ENCODE data around the gene COL4A1. TPM values are rescaled to one million over a fixed set of nuclear protein-coding genes. Genes with fewer than 3 reads are reported as not detected.

Gene COL4A1
- total RNA-seq, 2 experiments from 2014 or later: 0.08 to 0.16 TPM

GRCh38 chr13:110297766-110298504 is 9.0 kb downstream of the COL4A1 start:
- POLR2A ChIA-PET: no interaction called here
- H3K4me1 Mint-ChIP-seq (ENCODE audit: low read depth): no peaks in the 10 kb centered on the region
- ATAC-seq (ENCODE audit: poor library complexity): no peak

GRCh38 chr13:110297011-110297410 is 9.9 kb downstream of the COL4A1 start:
- H3K36me3 ChIP-seq (ENCODE audit: insufficient read depth, low read length): no peaks in the 10 kb centered on the region
- no peak overlapping the region for H3K4me3 Mint-ChIP-seq
- peaks cover 72% of the 10 kb centered on the region for H3K27me3 Mint-ChIP-seq

More at GRCh38 chr13:110297766-110298504, 9.0 kb downstream of the COL4A1 start:
- Histone ChIP-seq H3K4me3 (ENCODE audit: low read length) (no peak overlapping the region), H3K27me3 (ENCODE audit: control insufficient read depth in 1 of 2, insufficient read depth in 2 of 2, low read length in 2 of 2) (peaks cover 28 to 39% of the 10 kb centered on the region in 2 experiments), H3K9me3 (ENCODE audit: control insufficient read depth in 1 of 2, insufficient read depth in 1 of 2, low read length in 2 of 2) (peaks cover 0 to 9% of the 10 kb centered on the region in 2 experiments), H3K27ac (ENCODE audit: low read depth in 1 of 2, low read length in 2 of 2) (no peak overlapping the region), H3K36me3 (ENCODE audit: insufficient read depth, low read length) (no peaks in the 10 kb centered on the region), H3K4me1 (ENCODE audit: insufficient read depth, low read length) (no peaks in the 10 kb centered on the region)
- DNase-seq: no peak
- H3K9me3 Mint-ChIP-seq: no peaks in the 10 kb centered on the region
- H3K27ac Mint-ChIP-seq: no peak overlapping the region
- CTCF ChIA-PET: no interaction called here
- H3K36me3 Mint-ChIP-seq (ENCODE audit: low read depth): no peaks in the 10 kb centered on the region
- no peak for TF ChIP-seq CTCF (IDR thresholded peaks at IDR 0.05)
- intact Hi-C loops (cut with DNase I, micrococcal nuclease): no loop called here
- peaks cover 73% of the 10 kb centered on the region for H3K27me3 Mint-ChIP-seq
- no peak overlapping the region for H3K4me3 Mint-ChIP-seq

GRCh38 chr13:110294622-110295021 is 12.3 kb downstream of the COL4A1 start:
- no peak overlapping the region for H3K4me3 Mint-ChIP-seq
- CTCF ChIA-PET: no interaction called here
- DNase-seq: no peak

More at GRCh38 chr13:110297011-110297410, 9.9 kb downstream of the COL4A1 start:
- H3K4me1 Mint-ChIP-seq (ENCODE audit: low read depth): no peaks in the 10 kb centered on the region
- no peaks in the 10 kb centered on the region for H3K36me3 Mint-ChIP-seq (ENCODE audit: low read depth)
- H3K9me3 ChIP-seq (ENCODE audit: control insufficient read depth in 1 of 2, insufficient read depth in 1 of 2, low read length in 2 of 2): peaks cover 0 to 9% of the 10 kb centered on the region in 2 experiments
- no peaks in the 10 kb centered on the region for H3K4me1 ChIP-seq (ENCODE audit: insufficient read depth, low read length)
- H3K27ac Mint-ChIP-seq: no peak overlapping the region
- TF ChIP-seq CTCF (IDR thresholded peaks at IDR 0.05): no peak
- ChIA-PET CTCF (no interaction called here), POLR2A (no interaction called here)
- no peak for ATAC-seq (ENCODE audit: poor library complexity)
- no peak for DNase-seq
- peaks cover 28 to 38% of the 10 kb centered on the region in 2 experiments for H3K27me3 ChIP-seq (ENCODE audit: control insufficient read depth in 1 of 2, insufficient read depth in 2 of 2, low read length in 2 of 2)
- H3K4me3 ChIP-seq (ENCODE audit: low read length): no peak overlapping the region
- H3K27ac ChIP-seq (ENCODE audit: low read depth in 1 of 2, low read length in 2 of 2): no peak overlapping the region
- no peaks in the 10 kb centered on the region for H3K9me3 Mint-ChIP-seq
- intact Hi-C loops (cut with DNase I, micrococcal nuclease): no loop called here

More at GRCh38 chr13:110294622-110295021, 12.3 kb downstream of the COL4A1 start:
- peaks cover 0 to 11% of the 10 kb centered on the region in 2 experiments for H3K9me3 ChIP-seq (ENCODE audit: control insufficient read depth in 1 of 2, insufficient read depth in 1 of 2, low read length in 2 of 2)
- no peaks in the 10 kb centered on the region for H3K9me3 Mint-ChIP-seq
- ATAC-seq (ENCODE audit: poor library complexity): no peak
- peaks cover 54% of the 10 kb centered on the region for H3K27me3 Mint-ChIP-seq
- no peaks in the 10 kb centered on the region for H3K36me3 Mint-ChIP-seq (ENCODE audit: low read depth)
- no peaks in the 10 kb centered on the region for H3K4me1 Mint-ChIP-seq (ENCODE audit: low read depth)
- H3K27ac ChIP-seq (ENCODE audit: low read depth in 1 of 2, low read length in 2 of 2): no peak overlapping the region
- no peak overlapping the region for H3K27ac Mint-ChIP-seq
- peaks cover 26 to 30% of the 10 kb centered on the region in 2 experiments for H3K27me3 ChIP-seq (ENCODE audit: control insufficient read depth in 1 of 2, insufficient read depth in 2 of 2, low read length in 2 of 2)
- no peaks in the 10 kb centered on the region for H3K4me1 ChIP-seq (ENCODE audit: insufficient read depth, low read length)
- POLR2A ChIA-PET: no interaction called here
- no peak overlapping the region for H3K4me3 ChIP-seq (ENCODE audit: low read length)
- TF ChIP-seq CTCF (IDR thresholded peaks at IDR 0.05): no peak
- intact Hi-C loops (cut with DNase I, micrococcal nuclease): loop anchor here in 1 of 2 experiments (1.0 kb wide), 1 partner anchor 22 kb away; no protein-coding TSS in a partner anchor
- H3K36me3 ChIP-seq (ENCODE audit: insufficient read depth, low read length): no peaks in the 10 kb centered on the region

Measured in CD4-positive, alpha-beta T cell (primary cell).